ENCODE measurements around the gene HOXA5. TPM values are rescaled to one million over a fixed set of nuclear protein-coding genes. Genes with fewer than 3 reads are reported as not detected.

HOXA5 gene
- total RNA-seq, 2 experiments from 2014 or later: not detected

DNA sequence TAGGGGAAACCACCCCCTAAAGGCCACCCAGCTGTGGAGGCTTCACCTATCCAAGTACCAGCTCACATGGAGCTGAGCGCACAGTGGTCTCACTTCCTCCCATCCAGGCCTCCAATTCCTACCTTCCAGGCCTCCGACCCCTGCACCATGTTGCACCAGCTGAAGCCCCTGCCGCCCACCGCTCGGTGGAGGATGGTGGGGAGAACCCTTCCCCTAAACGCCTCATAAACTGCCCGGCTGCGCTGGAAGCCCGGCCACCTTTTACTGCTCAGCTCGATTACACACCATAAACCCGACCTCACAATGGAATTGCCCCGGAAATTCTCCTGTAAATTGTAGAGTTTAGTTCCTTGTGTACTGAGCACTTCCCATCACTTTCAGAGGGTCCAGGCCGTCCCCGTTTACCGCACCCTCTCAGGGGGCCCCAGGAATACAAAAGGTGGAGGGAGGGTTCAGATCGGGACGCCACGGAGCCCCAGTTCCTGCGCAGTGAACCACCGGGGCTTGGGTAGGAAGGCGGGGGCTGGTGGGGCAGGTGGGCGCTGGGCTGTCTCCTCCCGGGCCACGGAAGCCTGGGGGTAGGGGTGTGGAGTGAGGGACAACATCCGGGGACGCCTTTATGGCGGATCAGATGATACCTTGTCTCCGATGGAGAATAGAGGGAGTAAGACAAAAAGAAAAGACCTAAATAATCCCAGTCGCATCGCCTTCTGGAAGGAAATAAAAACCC lies 14.4 kb upstream of the HOXA5 start:
- Mint-ChIP-seq H3K27me3 (peaks cover 87% of the 10 kb centered on the region), H3K4me3 (no peak overlapping the region), H3K27ac (peak overlapping the region; percentile 75), H3K9me3 (no peaks in the 10 kb centered on the region), H3K4me1 (peaks cover 11% of the 10 kb centered on the region), H3K36me3 (ENCODE audit: low read depth) (peaks cover 3% of the 10 kb centered on the region)
- ChIA-PET CTCF (interaction anchor here (0.9 to 1.4 kb wide), 4 partner anchors 9 to 96 kb away, joined by 3 to 6 read pairs (median 3); no protein-coding TSS in a partner anchor), POLR2A (no interaction called here)
- DNase-seq: no peak

DNA sequence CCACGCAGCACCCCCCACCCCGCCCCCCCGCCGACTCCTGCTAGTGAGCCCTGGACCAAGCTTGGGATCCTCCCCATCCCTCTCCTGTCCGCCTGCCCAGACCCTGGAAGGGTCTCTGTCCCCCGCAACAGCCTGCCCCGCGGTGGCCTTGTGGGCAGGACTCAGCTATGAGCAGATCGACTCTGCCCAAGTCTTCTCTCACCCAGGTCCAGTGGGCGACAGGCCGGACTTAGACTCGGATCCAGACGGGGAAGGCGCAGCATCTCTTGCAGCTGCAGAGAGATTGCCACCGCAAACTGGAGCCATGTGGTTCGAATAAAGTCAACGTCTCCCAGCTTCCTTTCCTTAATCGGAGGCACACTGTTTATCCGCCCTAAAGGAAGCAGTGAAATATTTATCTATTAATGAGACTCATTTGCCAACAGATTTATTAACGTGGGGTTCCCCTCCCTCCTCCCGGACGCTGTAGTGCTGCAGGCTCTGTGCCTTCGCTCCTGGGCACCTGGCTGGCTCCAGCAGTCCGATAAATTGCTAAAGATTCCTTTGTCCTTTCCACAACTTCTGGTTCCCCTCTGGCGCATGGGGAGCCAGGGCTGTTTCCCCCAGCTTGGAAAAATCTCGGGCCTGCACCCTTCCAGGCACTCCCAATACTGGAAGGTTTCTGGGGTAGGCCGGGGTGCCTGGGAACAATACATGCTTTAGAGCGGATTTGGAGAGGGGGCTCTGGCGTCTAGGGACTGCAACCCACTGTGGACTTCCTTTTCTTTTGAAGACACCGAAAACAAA lies 13.6 kb upstream of the HOXA5 start:
- H3K4me1 Mint-ChIP-seq: peaks cover 11% of the 10 kb centered on the region
- POLR2A ChIA-PET: no interaction called here
- no peaks in the 10 kb centered on the region for H3K9me3 Mint-ChIP-seq
- peaks cover 85% of the 10 kb centered on the region for H3K27me3 Mint-ChIP-seq
- peak overlapping the region; percentile 75 for H3K27ac Mint-ChIP-seq
- DNase-seq: no peak
- H3K36me3 Mint-ChIP-seq (ENCODE audit: low read depth): peaks cover 3% of the 10 kb centered on the region
- CTCF ChIA-PET: interaction anchor here (0.8 to 1.4 kb wide), 5 partner anchors 9 to 97 kb away, joined by 3 to 6 read pairs (median 3); no protein-coding TSS in a partner anchor
- peak overlapping the region; percentile 50 for H3K4me3 Mint-ChIP-seq

DNA sequence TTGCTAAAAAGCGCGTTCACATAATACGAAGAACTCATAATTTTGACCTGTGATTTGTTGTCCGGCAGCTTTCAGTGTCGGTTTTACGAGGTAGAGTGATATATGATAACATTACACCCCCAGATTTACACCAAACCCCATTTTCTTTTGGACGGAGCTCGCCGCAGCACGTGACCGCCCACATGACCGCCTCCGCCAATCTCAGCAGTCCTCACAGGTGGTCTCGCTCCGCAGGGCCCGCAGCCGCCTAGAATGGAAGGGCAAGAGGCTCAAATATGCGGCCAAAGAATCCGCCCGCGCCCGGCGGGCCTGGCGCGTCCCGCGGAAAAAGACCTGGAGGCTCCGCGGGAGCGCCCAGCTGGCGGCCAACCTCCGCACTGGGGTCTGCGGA lies 13.0 kb upstream of the HOXA5 start, which contains the start of gene HOXA7:
TSS of gene HOXA7 (minus strand) at position 168 of the 391 bp plus-strand sequence. CDS start at position 38, 130 bp downstream.
- Mint-ChIP-seq H3K4me3 (peak within 1 kb of the TSS; percentile 50), H3K27me3 (peaks cover 86% of the 10 kb centered on the region)
- CTCF ChIA-PET: interaction anchor here (0.8 to 1.4 kb wide), 2 partner anchors 12 to 34 kb away, joined by 3 to 6 read pairs; no protein-coding TSS in a partner anchor

DNA sequence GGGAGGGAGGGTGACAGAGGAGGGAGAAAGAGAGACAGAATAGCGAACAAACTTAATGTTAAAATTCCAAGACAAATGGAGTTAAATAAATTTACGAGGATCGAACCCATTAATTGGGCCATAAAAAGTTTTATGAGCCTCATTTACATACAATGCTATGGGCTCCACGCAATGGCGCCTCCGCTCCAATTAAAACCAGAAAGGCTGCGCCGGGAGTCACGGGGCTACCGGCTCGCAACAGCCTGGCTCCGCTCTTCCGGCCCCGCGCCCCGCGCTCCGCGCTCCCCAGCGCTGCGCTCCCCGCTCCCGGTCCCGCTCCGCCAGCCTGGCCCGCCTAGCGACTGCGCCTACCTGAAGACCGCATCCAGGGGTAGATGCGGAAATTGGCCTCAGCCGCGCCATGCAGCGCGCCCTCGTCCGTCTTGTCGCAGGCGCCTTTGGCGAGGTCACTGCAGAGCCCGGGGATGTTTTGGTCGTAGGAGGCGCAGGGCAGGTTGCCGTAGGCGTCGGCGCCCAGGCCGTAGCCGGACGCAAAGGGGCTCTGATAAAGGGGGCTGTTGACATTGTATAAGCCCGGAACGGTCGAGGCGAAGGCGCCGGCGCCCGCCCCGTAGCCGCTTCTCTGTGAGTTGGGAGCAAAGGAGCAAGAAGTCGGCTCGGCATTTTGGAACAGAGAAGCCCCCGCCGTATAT lies 12.5 kb upstream of the HOXA5 start:
- ChIA-PET CTCF (interaction anchor here (0.7 to 1.4 kb wide), 4 partner anchors 12 to 34 kb away, joined by 3 to 6 read pairs (median 3); no protein-coding TSS in a partner anchor), POLR2A (no interaction called here)
- Mint-ChIP-seq H3K27me3 (peaks cover 88% of the 10 kb centered on the region), H3K4me3 (peak overlapping the region; percentile 47), H3K36me3 (ENCODE audit: low read depth) (peaks cover 3% of the 10 kb centered on the region), H3K4me1 (peaks cover 21% of the 10 kb centered on the region), H3K9me3 (no peaks in the 10 kb centered on the region), H3K27ac (peak overlapping the region; percentile 82)
- no peak for DNase-seq

More for the DNA sequence above, 13.0 kb upstream of the HOXA5 start, which contains the start of gene HOXA7:
- H3K4me1 Mint-ChIP-seq: peaks cover 17% of the 10 kb centered on the region
- H3K27ac Mint-ChIP-seq: peak within 1 kb of the TSS; percentile 82
- POLR2A ChIA-PET: no interaction called here
- no peak for DNase-seq
- peaks cover 3% of the 10 kb centered on the region for H3K36me3 Mint-ChIP-seq (ENCODE audit: low read depth)
- H3K9me3 Mint-ChIP-seq: no peaks in the 10 kb centered on the region

DNA sequence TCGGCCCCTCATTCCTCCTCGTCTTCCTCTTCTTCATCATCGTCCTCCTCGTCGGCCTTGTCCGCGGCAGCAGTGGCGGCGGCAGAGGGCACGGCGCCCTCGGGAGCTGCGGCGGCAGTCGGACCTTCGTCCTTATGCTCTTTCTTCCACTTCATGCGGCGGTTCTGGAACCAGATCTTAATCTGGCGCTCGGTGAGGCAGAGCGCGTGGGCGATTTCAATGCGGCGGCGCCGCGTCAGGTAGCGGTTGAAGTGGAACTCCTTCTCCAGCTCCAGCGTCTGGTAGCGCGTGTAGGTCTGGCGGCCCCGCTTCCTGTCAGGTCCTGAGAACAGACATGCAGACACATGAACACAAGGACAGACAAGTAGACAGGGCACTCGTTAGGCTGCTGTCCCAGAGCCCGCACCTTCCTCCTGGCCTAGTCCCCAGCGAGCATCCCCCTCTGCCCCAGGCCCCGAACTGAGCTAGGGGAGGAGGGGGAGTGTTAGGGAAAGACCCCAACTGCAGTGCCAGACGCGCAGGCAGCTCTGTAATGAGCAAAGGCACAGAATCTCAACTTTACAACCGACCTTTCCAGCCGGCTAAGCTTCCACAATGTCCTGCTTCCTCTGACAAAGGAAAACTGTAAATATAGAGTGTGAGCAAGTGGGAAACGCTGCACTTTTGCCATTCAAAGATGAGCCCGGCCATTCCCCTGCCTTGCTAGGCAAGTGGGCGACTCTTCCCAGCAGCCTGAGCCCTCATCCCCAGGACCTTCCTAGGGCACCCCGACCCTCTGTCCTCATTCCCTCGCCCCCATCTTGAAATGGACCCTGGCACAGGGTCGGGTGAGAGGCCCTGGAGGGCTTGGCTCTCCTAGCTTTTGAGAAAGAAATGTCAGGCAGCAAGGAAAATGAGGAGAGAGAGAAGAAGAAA lies 11.7 kb upstream of the HOXA5 start:
- no peak for DNase-seq
- Mint-ChIP-seq H3K36me3 (ENCODE audit: low read depth) (peaks cover 3% of the 10 kb centered on the region), H3K27ac (peak overlapping the region; percentile 82), H3K4me3 (peak overlapping the region; percentile 47), H3K4me1 (peaks cover 25% of the 10 kb centered on the region), H3K27me3 (peaks cover 91% of the 10 kb centered on the region), H3K9me3 (no peaks in the 10 kb centered on the region)
- ChIA-PET POLR2A (no interaction called here), CTCF (interaction anchor here (0.7 to 0.8 kb wide), 2 partner anchors 13 to 24 kb away, joined by 3 read pairs; no protein-coding TSS in a partner anchor)

DNA sequence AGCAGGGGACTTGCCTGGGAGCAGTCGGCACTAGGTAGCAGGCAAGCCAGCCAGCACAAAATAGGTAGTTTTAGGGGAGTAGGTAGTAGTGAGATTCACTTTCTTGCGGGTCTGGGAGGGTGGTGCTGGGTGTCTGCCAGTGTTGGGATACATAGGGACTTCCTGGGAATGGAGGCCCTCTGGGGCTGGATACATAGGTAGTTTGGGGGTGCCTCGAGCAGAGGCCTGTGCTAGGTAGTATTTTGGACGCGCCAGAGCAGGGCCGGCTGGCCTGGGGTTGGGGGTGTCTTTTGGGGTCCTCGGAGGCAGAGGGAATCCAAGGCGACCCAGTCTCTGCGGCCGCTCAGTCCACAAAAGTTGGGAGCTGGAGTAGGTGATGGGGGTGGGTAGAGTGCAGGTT lies 10.9 kb upstream of the HOXA5 start:
- no peak for DNase-seq
- ChIA-PET POLR2A (no interaction called here), CTCF (interaction anchor here (0.7 kb wide), 1 partner anchor 40 kb away, joined by 3 read pairs; no protein-coding TSS in a partner anchor)
- peaks cover 1% of the 10 kb centered on the region for H3K36me3 Mint-ChIP-seq (ENCODE audit: low read depth)
- no peak overlapping the region for H3K4me3 Mint-ChIP-seq
- H3K4me1 Mint-ChIP-seq: peaks cover 21% of the 10 kb centered on the region
- H3K27ac Mint-ChIP-seq: no peak overlapping the region
- no peaks in the 10 kb centered on the region for H3K9me3 Mint-ChIP-seq
- H3K27me3 Mint-ChIP-seq: peaks cover 90% of the 10 kb centered on the region

DNA sequence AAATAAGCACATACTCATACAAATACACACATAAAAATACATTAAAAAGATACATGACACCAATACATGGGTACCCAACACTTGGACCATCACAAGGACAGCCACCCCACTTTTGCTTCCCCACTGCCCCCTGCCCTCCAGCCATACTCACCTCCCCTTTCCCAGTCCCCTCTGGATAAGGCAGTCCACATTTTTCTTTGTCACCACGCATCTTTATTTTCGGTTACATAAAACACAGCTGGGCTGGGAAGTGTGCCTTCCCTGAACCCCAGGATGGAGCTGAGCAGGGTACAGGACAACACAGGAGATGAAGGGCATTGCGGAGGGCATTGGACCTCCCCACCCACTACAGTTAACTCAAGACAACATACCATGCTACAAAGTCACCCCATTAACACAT lies 10.0 kb upstream of the HOXA5 start:
- peaks cover 89% of the 10 kb centered on the region for H3K27me3 Mint-ChIP-seq
- peaks cover 1% of the 10 kb centered on the region for H3K36me3 Mint-ChIP-seq (ENCODE audit: low read depth)
- H3K4me1 Mint-ChIP-seq: peaks cover 21% of the 10 kb centered on the region
- no peak overlapping the region for H3K27ac Mint-ChIP-seq
- no peak for DNase-seq
- ChIA-PET POLR2A (no interaction called here), CTCF (interaction anchor here (0.7 to 1.5 kb wide), 2 partner anchors 26 to 41 kb away, joined by 3 to 6 read pairs; no protein-coding TSS in a partner anchor)
- no peak overlapping the region for H3K4me3 Mint-ChIP-seq
- H3K9me3 Mint-ChIP-seq: no peaks in the 10 kb centered on the region

DNA sequence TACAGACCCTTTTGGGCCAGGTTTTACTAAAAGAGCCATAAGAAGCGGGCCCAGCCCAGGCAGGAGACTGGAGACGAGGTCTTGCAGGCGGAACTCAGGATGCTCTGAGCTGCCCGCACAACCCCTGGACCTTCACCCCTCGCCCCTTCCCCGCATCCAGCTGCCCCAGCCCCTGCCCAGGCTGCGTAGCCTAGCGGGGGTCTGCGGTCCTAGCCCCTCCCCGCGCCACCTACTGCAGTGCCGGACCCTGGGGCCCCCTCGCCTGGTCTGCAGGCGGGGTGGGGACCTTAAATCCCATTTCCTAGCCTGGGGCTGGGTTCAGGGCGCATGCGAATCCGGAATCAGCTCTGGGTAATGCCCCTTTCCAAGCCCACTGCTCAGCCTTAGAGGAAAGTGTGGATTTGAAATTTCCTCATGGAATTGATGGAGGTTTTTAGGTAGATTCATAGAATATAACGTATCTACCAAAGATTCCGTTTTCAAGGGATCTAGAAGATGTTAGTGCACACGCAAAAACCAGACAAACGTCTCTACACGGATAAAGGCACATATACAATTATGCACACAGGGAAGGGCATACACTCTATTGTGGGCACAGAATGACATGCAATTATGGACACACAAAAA lies 9.4 kb upstream of the HOXA5 start:
- Mint-ChIP-seq H3K4me1 (peaks cover 27% of the 10 kb centered on the region), H3K36me3 (ENCODE audit: low read depth) (peaks cover 1% of the 10 kb centered on the region), H3K4me3 (no peak overlapping the region), H3K27me3 (peaks cover 89% of the 10 kb centered on the region), H3K27ac (no peak overlapping the region), H3K9me3 (no peaks in the 10 kb centered on the region)
- ChIA-PET POLR2A (no interaction called here), CTCF (interaction anchor here (1.0 to 3.0 kb wide), 3 partner anchors 8 to 43 kb away, joined by 3 to 11 read pairs (median 6); no protein-coding TSS in a partner anchor)
- no peak for DNase-seq

DNA sequence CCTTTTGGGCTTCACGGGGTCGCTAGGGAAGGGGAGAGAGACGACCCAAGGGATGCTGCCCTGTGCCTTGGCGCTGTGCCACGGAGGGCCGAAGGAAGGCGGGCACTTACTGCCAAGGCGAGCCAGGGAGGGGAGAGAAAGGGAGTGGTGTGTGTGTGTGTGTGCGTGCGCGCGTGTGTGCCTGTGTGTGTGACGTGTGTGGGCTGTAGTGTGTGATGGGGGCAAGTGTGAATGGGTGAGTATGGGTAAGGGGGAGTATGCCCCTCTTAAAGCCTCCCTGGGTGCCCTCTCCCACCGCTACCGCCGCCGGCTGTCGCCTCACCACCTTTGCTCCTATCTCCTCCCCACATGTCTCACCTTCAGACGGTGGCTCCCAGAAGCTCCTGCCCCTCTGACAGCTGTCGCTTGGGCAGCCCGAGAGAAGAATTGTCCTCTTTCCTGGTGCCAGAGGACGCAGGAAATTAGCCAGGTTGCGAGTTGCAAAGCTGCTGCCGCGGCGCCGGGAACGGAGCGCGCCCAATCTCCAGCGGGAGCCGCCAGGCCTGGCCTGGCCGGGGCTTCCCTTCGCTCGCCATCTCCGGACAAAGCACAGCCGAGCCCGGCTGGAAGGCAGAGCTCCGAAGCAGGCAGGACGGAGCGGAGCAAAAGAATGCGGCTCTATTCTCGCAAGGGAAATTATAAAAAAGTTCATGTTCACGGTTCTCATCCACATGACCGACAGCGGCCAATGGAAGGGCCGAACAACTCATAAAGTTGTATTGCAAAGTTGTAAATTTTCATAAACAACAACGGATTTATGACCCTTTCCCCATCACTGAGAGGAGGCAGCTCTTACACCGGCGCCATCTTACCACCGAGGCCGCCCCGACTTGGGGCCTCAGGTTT lies 8.7 kb upstream of the HOXA5 start, which contains the start of gene HOXA3:
TSS of gene HOXA3 (minus strand) at position 653 of the 885 bp plus-strand sequence. CDS start 41,943 bp downstream, outside the sequence.
- POLR2A ChIA-PET: no interaction called here
- H3K9me3 Mint-ChIP-seq: no peaks in the 10 kb centered on the region
- H3K27ac Mint-ChIP-seq: peak within 1 kb of the TSS; percentile 31

DNA sequence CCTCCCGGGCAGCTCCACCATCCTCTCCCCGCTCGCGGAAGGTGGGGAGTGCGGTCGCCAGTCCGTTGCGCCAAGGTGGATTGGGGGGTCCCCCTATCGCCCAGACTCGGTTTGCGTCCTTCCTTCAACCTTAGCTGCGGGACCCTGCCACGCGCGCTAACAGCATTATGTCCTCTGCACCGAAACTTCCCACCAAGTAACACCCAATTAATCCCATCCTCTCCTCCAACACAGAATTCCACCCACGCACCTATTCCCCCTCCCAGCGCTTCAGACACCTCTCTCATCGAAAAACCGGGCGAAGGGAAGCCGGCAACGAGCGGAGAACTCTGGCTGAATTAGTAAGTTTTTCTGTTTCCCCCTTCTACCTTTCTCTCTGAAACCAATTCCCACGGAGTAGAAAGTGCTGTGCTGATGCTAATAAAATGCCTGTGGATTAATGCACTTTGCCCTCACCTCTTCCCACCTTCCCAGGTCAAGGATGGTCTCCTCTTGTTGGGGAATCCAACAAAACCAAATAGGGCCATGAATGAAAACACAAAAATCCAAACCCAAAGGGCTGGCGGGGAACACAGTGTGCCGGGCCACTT lies 8.0 kb upstream of the HOXA5 start:
- ChIA-PET POLR2A (interaction anchor here (1.0 kb wide), 1 partner anchor 21 kb away, joined by 3 read pairs; no protein-coding TSS in a partner anchor), CTCF (interaction anchor here (0.8 to 3.0 kb wide), 12 partner anchors 10 to 104 kb away, joined by 3 to 11 read pairs (median 4); partner anchors contain the start of genes EVX1, HOXA11 and HOXA13)
- Mint-ChIP-seq H3K27ac (peak overlapping the region; percentile 31), H3K4me3 (peak overlapping the region; percentile 39), H3K36me3 (ENCODE audit: low read depth) (peaks cover 1% of the 10 kb centered on the region), H3K27me3 (peaks cover 90% of the 10 kb centered on the region), H3K9me3 (no peaks in the 10 kb centered on the region), H3K4me1 (peaks cover 27% of the 10 kb centered on the region)
- no peak for DNase-seq

More for the DNA sequence above, 8.7 kb upstream of the HOXA5 start, which contains the start of gene HOXA3:
- Mint-ChIP-seq H3K27me3 (peaks cover 88% of the 10 kb centered on the region), H3K36me3 (ENCODE audit: low read depth) (peaks cover 1% of the 10 kb centered on the region), H3K4me3 (peak within 1 kb of the TSS; percentile 39), H3K4me1 (peaks cover 27% of the 10 kb centered on the region)
- DNase-seq: no peak
- CTCF ChIA-PET: interaction anchor here (1.0 to 3.0 kb wide), 7 partner anchors 9 to 90 kb away, joined by 3 to 11 read pairs (median 6); partner anchors contain the start of genes EVX1 and HOXA11

Data from activated CD4-positive, alpha-beta T cell treated with anti-CD3 and anti-CD28 coated beads, Interleukin-2, amount 10 ng/mL, durations not matched to agents 7 days and 5 days (primary cell).